B cell (primary cell): ENCODE results near the gene CDC45. TPM values are rescaled to one million over a fixed set of nuclear protein-coding genes. Genes with fewer than 3 reads are reported as not detected.

Experiments used
- ATAC-seq: fragments of 200-7000 bp; cut with Tn5 transposase; one replicate; pipeline ENCODE4 v1.10.0; 2021; ENCODE audit warnings: low read depth, mild to moderate bottlenecking, moderate number of reproducible peaks, moderate library complexity
- CTCF ChIA-PET: fragments of 350-600 bp; sonication (Branson Sonifier 250); formaldehyde crosslinking; loops from one replicate; lab custom pipeline; 2021; ENCODE audit warnings: antibody characterized with exemption, inconsistent platforms; lab: Charles Lee
- POLR2A ChIA-PET: fragments of 350-600 bp; sonication (Branson Sonifier 250); formaldehyde crosslinking; loops from one replicate; lab custom pipeline; 2021; ENCODE audit warnings: antibody characterized with exemption; lab: Charles Lee
- DNase-seq: peaks from one replicate; pipeline ENCODE4 v3.0.0; 2013
- H2AFZ ChIP-seq: 2 replicates; pipeline ENCODE4 v1.6.1; 2012; ENCODE audit warnings: mild to moderate bottlenecking, low read depth, low read length; ENCODE audit not compliant: insufficient read depth, poor library complexity, severe bottlenecking
- H3K27ac ChIP-seq, 2 donors: 1 replicate in 1 of 2; 2 replicates in 1 of 2; pipeline ENCODE4 v1.5.1; 2012 to 2013; ENCODE audit warnings: low read length in 2 of 2, mild to moderate bottlenecking in 2 of 2, moderate library complexity in 1 of 2
- H3K27me3 ChIP-seq, 4 experiments: fragments of 200-600 bp in 1 of 4; sonication (generic) in 1 of 4; replicated peaks in 1 of 4; 1 replicate in 2 of 4; 2 replicates in 2 of 4; pipeline versions ENCODE4 v1.6.1 to v1.7.0; 2013 to 2016; ENCODE audit warnings: low read length in 3 of 4, mild to moderate bottlenecking in 2 of 4, mixed read lengths in 1 of 4, moderate library complexity in 1 of 4; ENCODE audit not compliant: insufficient read depth in 4 of 4, control insufficient read depth in 3 of 4; ENCODE audit errors: control extremely low read depth in 1 of 4
- H3K36me3 ChIP-seq, 2 experiments: replicated peaks in 1 of 2; 1 replicate in 1 of 2; 2 replicates in 1 of 2; pipeline versions ENCODE4 v1.6.1 to v1.7.1; 2013; ENCODE audit warnings: low read length in 1 of 2; ENCODE audit not compliant: insufficient read depth in 2 of 2, control insufficient read depth in 1 of 2; ENCODE audit errors: control extremely low read depth in 1 of 2, extremely low read depth in 1 of 2
- H3K4me1 ChIP-seq, 2 donors: fragments of 200-600 bp in 1 of 2; sonication (generic) in 1 of 2; 1 replicate in 1 of 2; 2 replicates in 1 of 2; pipeline versions ENCODE4 v1.5.1 to v1.6.1; 2013 to 2017; ENCODE audit warnings: low read length in 2 of 2; ENCODE audit not compliant: control insufficient read depth in 2 of 2, insufficient read depth in 2 of 2
- H3K4me2 ChIP-seq: replicated peaks from 2 replicates; pipeline ENCODE3; 2012; ENCODE audit warnings: mild to moderate bottlenecking, low read depth, low read length; ENCODE audit not compliant: poor library complexity, severe bottlenecking
- H3K4me3 ChIP-seq, 5 experiments: fragments of 200-600 bp in 1 of 5; sonication (generic) in 1 of 5; 1 replicate in 3 of 5; 2 replicates in 2 of 5; pipeline versions ENCODE4 v1.5.1 to v1.7.0; 2011 to 2016; ENCODE audit warnings: low read length in 4 of 5, mild to moderate bottlenecking in 4 of 5, low read depth in 2 of 5, control low read depth in 1 of 5, moderate library complexity in 1 of 5; ENCODE audit not compliant: insufficient read depth in 1 of 5; ENCODE audit errors: control extremely low read depth in 1 of 5, extremely low read depth in 1 of 5
- H3K79me2 ChIP-seq: fragments of 200-600 bp; sonication (generic); one replicate; pipeline ENCODE4 v1.6.0; 2016; ENCODE audit warnings: low read length; ENCODE audit not compliant: control insufficient read depth, insufficient read depth
- H3K9ac ChIP-seq: fragments of 200-600 bp; sonication (generic); 2 replicates; pipeline ENCODE4 v1.6.1; 2017; ENCODE audit warnings: mild to moderate bottlenecking, low read length, moderate library complexity
- H3K9me3 ChIP-seq, 3 donors: one replicate each; pipeline versions ENCODE4 v1.6.1 to v1.7.1; 2013; ENCODE audit warnings: low read length in 2 of 3; ENCODE audit not compliant: control insufficient read depth in 2 of 3, insufficient read depth in 1 of 3; ENCODE audit errors: control extremely low read depth in 1 of 3
- H4K20me1 ChIP-seq: 2 replicates; pipeline ENCODE4 v1.6.0; 2012; ENCODE audit warnings: mild to moderate bottlenecking, low read length; ENCODE audit not compliant: insufficient read depth, control insufficient read depth, poor library complexity, severe bottlenecking
- H3K27ac Mint-ChIP-seq: one replicate; pipeline ENCODE4 v1.8.0; 2021; ENCODE audit warnings: mixed read lengths
- H3K27me3 Mint-ChIP-seq: one replicate; pipeline ENCODE4 v1.8.0; 2021; ENCODE audit warnings: mixed read lengths
- H3K4me1 Mint-ChIP-seq: one replicate; pipeline ENCODE4 v1.8.0; 2021; ENCODE audit warnings: mixed read lengths
- H3K4me3 Mint-ChIP-seq: one replicate; pipeline ENCODE4 v1.8.0; 2021; ENCODE audit warnings: mixed read lengths
- H3K9me3 Mint-ChIP-seq: one replicate; pipeline ENCODE4 v1.8.0; 2022; ENCODE audit warnings: mixed read lengths; ENCODE audit not compliant: insufficient read depth
- EZH2 ChIP-seq: IDR thresholded peaks from 2 replicates; pipeline ENCODE4 v1.6.1; 2012; ENCODE audit warnings: borderline replicate concordance, low read depth, mild to moderate bottlenecking, moderate library complexity, low read length; ENCODE audit not compliant: insufficient read depth, poor library complexity, severe bottlenecking
- WGBS: methylation state at CpG from one replicate; pipeline ENCODE4 v1.1.5; 2013; ENCODE audit warnings: missing lambda C conversion rate; ENCODE audit not compliant: insufficient coverage; 5-methylcytosine and 5-hydroxymethylcytosine counted together
- intact Hi-C: fragments of 100-400 bp; cut with micrococcal nuclease; formaldehyde crosslinking; loops from one replicate; pipeline ENCODE4 v1.10.0; 2022
- polyA plus RNA-seq: library from polyadenylated mRNA; depleted of rRNA; stranded (reverse); fragments of >200 nt; gene quantifications from 2 replicates; pipeline ENCODE4 v1.2.3, GENCODE V29; 2012
- total RNA-seq, 2 donors: library from RNA; stranded (reverse); fragments of 120-200 nt in 1 of 2; gene quantifications; 1 replicate in 1 of 2; 2 replicates in 1 of 2; pipeline versions ENCODE4 v1.2.3 to v1.2.4, GENCODE V29; 2013 to 2022
- TF ChIP-seq, protein P1 (sequence below): fragments of 200-600 bp; IDR thresholded peaks from one replicate; pipeline ENCODE4 v1.8.0; 2022; ENCODE audit warnings: antibody characterized with exemption, mild to moderate bottlenecking

The CDC45 gene
- total and polyA plus RNA-seq, 2 donors (not counting 1 experiment from before 2014, with no cell fraction given), result 0.49 to 1.4 TPM

GRCh38 chr22:19469421-19469820 is 10.3 kb upstream of the CDC45 start:
- Histone ChIP-seq H3K9me3 (no peaks in the 10 kb centered on the region), H2AFZ (no peak overlapping the region), H3K9ac (no peak overlapping the region), H3K4me3 (no peak overlapping the region), H3K4me1 (no peaks in the 10 kb centered on the region), H3K27ac (no peak overlapping the region), H3K36me3 (peaks cover 3 to 94% of the 10 kb centered on the region in 2 experiments), H4K20me1 (peaks cover 18% of the 10 kb centered on the region), H3K27me3 (no peaks in the 10 kb centered on the region), H3K79me2 (peaks cover 35% of the 10 kb centered on the region), H3K4me2 (no peak overlapping the region)
- POLR2A ChIA-PET, result no interaction called here
- H3K4me1 Mint-ChIP-seq, result no peaks in the 10 kb centered on the region
- no peak overlapping the region for H3K27ac Mint-ChIP-seq
- intact Hi-C loops, result no loop called here
- DNase-seq (no peak), ATAC-seq (no peak)
- no peak overlapping the region for H3K4me3 Mint-ChIP-seq
- TF ChIP-seq, protein P1, sequence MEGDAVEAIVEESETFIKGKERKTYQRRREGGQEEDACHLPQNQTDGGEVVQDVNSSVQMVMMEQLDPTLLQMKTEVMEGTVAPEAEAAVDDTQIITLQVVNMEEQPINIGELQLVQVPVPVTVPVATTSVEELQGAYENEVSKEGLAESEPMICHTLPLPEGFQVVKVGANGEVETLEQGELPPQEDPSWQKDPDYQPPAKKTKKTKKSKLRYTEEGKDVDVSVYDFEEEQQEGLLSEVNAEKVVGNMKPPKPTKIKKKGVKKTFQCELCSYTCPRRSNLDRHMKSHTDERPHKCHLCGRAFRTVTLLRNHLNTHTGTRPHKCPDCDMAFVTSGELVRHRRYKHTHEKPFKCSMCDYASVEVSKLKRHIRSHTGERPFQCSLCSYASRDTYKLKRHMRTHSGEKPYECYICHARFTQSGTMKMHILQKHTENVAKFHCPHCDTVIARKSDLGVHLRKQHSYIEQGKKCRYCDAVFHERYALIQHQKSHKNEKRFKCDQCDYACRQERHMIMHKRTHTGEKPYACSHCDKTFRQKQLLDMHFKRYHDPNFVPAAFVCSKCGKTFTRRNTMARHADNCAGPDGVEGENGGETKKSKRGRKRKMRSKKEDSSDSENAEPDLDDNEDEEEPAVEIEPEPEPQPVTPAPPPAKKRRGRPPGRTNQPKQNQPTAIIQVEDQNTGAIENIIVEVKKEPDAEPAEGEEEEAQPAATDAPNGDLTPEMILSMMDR, result no peak
- TF ChIP-seq EZH2, result no peak
- no peaks in the 10 kb centered on the region for H3K9me3 Mint-ChIP-seq
- 96% methylated on average over 7 of the region's 7 CpGs for WGBS
- no peaks in the 10 kb centered on the region for H3K27me3 Mint-ChIP-seq
- CTCF ChIA-PET, result no interaction called here

DNA sequence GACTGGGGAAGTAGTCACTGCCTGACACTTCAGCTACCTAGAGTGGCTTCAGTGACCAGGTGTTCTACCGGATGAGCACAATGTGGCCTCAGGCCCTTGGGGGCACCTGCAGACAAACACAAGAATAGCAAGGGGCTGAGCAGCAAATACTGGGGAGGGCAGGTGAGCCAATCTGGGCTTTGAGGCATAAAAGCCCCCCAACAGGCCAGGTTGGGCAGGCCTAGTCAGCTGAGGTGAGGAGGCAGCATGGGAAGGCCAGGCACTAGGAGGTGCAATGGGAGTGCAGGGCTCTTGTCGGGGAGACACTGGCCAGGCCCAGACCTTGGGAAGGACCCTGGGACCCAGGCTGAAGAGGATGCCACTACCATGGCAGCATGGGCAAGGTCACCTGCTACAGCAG is 9.7 kb upstream of the CDC45 start:
- Mint-ChIP-seq H3K4me3 (no peak overlapping the region), H3K9me3 (no peaks in the 10 kb centered on the region), H3K27me3 (no peaks in the 10 kb centered on the region), H3K4me1 (no peaks in the 10 kb centered on the region), H3K27ac (no peak overlapping the region)
- TF ChIP-seq, protein P1, result no peak
- no peak for TF ChIP-seq EZH2
- Histone ChIP-seq H3K9ac (no peak overlapping the region), H2AFZ (no peak overlapping the region), H3K4me3 (no peak overlapping the region), H4K20me1 (peaks cover 22% of the 10 kb centered on the region), H3K4me2 (no peak overlapping the region), H3K36me3 (peaks cover 5 to 94% of the 10 kb centered on the region in 2 experiments), H3K27ac (no peak overlapping the region), H3K4me1 (no peaks in the 10 kb centered on the region), H3K27me3 (no peaks in the 10 kb centered on the region), H3K79me2 (peaks cover 41% of the 10 kb centered on the region), H3K9me3 (no peaks in the 10 kb centered on the region)
- intact Hi-C loops, result no loop called here
- no peak for DNase-seq
- CTCF ChIA-PET, result no interaction called here
- POLR2A ChIA-PET, result no interaction called here
- WGBS, result 100% methylated on average over 2 of the region's 2 CpGs
- no peak for ATAC-seq
